GM12801 (cell line): Measurements from ENCODE around the gene LTB4R2.

Source experiments
- CTCF ChIP-seq: IDR thresholded peaks from one replicate; pipeline ENCODE4 v1.5.1; 2011; ENCODE audit warnings: control low read depth; ENCODE audit not compliant: insufficient read length; ENCODE audit errors: extremely low read depth

LTB4R2 gene

DNA sequence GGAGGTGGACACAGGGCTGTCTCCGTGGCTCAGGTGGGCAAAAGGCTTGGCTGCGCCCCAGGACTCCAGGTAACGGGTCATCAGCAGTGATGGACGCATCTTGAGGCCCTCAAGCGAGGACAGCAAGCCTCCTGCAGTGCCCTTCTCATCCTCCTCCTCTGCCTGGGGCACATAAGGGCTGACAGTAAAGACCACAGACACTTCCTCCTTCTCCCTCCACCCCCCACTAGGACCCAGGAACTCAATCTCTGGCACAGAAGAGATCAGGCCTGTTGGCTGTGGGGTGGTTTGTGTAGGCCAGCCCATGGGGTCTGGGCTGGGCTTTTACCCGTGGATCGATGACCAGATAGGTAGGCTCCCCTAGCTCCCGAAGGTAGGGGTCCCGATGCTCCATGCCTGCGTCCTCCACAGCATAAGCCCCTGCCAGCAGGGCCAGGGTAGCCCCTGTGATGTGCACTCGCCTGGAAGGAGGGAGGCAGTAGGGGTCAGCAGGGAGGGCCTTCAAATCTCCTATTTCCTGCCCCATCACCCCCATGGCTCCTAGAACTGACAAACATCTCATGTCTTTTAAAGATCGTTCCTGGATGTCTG is 19.2 kb downstream of the LTB4R2 start:
- TF ChIP-seq CTCF, result no peak

GRCh38 chr14:24329736-24330135 is 19.8 kb downstream of the LTB4R2 start:
- no peak for TF ChIP-seq CTCF

GRCh38 chr14:24330973-24331674 is 21.2 kb downstream of the LTB4R2 start:
- TF ChIP-seq CTCF, result no peak

DNA sequence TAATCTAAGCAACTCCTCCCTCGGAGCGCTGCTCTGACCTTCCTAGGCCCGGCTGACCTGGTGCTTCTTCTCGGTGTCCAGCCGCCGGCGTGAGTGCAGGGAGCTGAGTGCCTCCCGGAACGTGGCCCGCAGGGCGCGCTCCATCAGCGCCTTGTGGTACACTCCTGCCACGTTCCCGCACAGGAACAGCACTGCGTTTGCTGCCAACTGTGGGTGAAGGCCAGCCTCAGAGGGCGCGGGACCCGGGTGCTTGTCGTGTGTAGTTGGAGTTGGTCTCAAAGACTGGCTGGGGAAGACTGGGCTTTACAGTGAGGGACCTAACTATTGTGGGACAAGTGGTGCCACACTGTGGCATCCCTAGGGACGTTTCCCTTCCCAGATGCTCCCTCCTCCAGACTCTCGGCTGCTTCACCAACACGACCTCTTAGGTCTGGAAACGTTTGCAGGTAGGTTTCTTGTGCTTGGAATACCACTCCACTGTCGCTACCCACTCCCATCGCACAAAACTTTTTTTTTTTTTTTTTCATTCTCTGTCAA is 21.9 kb downstream of the LTB4R2 start:
- no peak for TF ChIP-seq CTCF

GRCh38 chr14:24332268-24332993 is 22.5 kb downstream of the LTB4R2 start:
- TF ChIP-seq CTCF, result no peak

GRCh38 chr14:24334431-24335291 is 24.7 kb downstream of the LTB4R2 start, which contains the start of gene ADCY4:
Gene ADCY4 (minus strand): TSS chr14:24335071. CDS start chr14:24334652, 419 bp downstream.
- no peak for TF ChIP-seq CTCF
